Ishikawa (cell line): ENCODE results near the gene REG3A.

Experiments
- CEBPB ChIP-seq: IDR thresholded peaks from 2 replicates; pipeline ENCODE4 v1.6.1; 2012
- CREB1 ChIP-seq: IDR thresholded peaks from 2 replicates; pipeline ENCODE4 v1.6.1; 2012; ENCODE audit warnings: low read depth
- EGR1 ChIP-seq: IDR thresholded peaks from 2 replicates; pipeline ENCODE4 v1.6.1; 2012
- EP300 ChIP-seq: IDR thresholded peaks from 2 replicates; pipeline ENCODE4 v1.6.1; 2012; ENCODE audit warnings: borderline replicate concordance
- FOXM1 ChIP-seq: IDR thresholded peaks from 2 replicates; pipeline ENCODE4 v1.6.1; 2012; ENCODE audit warnings: low read depth, borderline replicate concordance
- MAX ChIP-seq: IDR thresholded peaks from 2 replicates; pipeline ENCODE4 v1.6.1; 2012
- NFIC ChIP-seq: IDR thresholded peaks from 2 replicates; pipeline ENCODE4 v1.6.1; 2012
- RAD21 ChIP-seq: IDR thresholded peaks from 2 replicates; pipeline ENCODE4 v1.6.1; 2012; ENCODE audit warnings: low read depth
- REST ChIP-seq: IDR thresholded peaks from 2 replicates; pipeline ENCODE4 v1.6.1; 2012; ENCODE audit warnings: low read depth, mild to moderate bottlenecking
- TAF1 ChIP-seq: IDR thresholded peaks from 2 replicates; pipeline ENCODE4 v1.6.1; 2012; ENCODE audit warnings: low read depth, mild to moderate bottlenecking
- TCF12 ChIP-seq: IDR thresholded peaks from 2 replicates; pipeline ENCODE4 v1.6.1; 2012; ENCODE audit warnings: low read depth
- TEAD4 ChIP-seq: IDR thresholded peaks from 2 replicates; pipeline ENCODE4 v1.6.1; 2012
- USF1 ChIP-seq: IDR thresholded peaks from 2 replicates; pipeline ENCODE4 v1.6.1; 2012
- YY1 ChIP-seq: IDR thresholded peaks from 2 replicates; pipeline ENCODE4 v1.6.1; 2012; ENCODE audit warnings: low read depth
- ZBTB7A ChIP-seq: IDR thresholded peaks from 2 replicates; pipeline ENCODE4 v1.6.1; 2012; ENCODE audit warnings: low read depth

The REG3A gene

DNA sequence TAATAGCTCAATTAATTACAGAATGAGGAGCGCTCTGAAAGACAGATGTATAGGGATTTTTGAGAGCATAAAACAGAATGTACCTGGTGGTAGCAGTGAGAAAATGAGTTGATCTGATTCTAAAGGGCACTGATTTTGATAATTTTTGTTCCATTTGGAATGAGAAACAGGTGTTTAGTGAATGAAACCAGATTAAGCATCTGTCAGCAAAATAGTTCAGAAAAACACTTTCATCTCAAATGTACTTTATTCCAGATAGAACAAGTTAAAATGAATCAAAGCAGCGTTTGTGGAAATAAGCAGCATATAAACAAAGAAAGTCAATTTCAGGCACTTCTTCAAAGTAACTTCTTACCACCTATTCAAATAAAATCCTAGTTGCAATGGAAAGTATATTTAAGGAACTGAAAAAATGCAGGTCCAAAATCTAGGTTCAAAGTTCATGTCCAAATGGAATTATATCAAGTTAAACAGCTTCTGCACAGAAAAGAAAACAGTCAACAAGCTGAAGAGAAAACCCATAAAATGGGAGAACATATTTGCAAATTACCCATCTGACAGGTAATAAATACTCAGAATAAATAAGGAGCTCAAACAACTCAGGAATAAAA lies 11.9 kb upstream of the REG3A start:
- TF ChIP-seq EP300 (no peak), ZBTB7A (no peak)

GRCh38 chr2:79162801-79163200 lies 3.2 kb upstream of the REG3A start:
- TF ChIP-seq NFIC (no peak), CREB1 (no peak), TAF1 (no peak), TCF12 (no peak), MAX (no peak), FOXM1 (no peak), CEBPB (no peak), EP300 (no peak), EGR1 (no peak), RAD21 (no peak), REST (no peak)

GRCh38 chr2:79162132-79162531 lies 2.6 kb upstream of the REG3A start:
- no peak for TF ChIP-seq TCF12

- no peak for TF ChIP-seq NFIC
- TF ChIP-seq MAX: no peak
- no peak for TF ChIP-seq ZBTB7A
- no peak for TF ChIP-seq CREB1
- no peak for TF ChIP-seq TCF12
- TF ChIP-seq EP300: no peak
- no peak for TF ChIP-seq USF1
- no peak for TF ChIP-seq TAF1
- TF ChIP-seq FOXM1: no peak
- TF ChIP-seq CEBPB: no peak
- TF ChIP-seq TEAD4: no peak
- TF ChIP-seq EGR1: no peak
- TF ChIP-seq REST: no peak
- no peak for TF ChIP-seq YY1
- no peak for TF ChIP-seq RAD21
Measured at GRCh38 chr2:79159030-79159429, 523 bp downstream of the REG3A start.

GRCh38 chr2:79155826-79156476 lies 3.6 kb downstream of the REG3A start:
- TF ChIP-seq ZBTB7A: no peak

DNA sequence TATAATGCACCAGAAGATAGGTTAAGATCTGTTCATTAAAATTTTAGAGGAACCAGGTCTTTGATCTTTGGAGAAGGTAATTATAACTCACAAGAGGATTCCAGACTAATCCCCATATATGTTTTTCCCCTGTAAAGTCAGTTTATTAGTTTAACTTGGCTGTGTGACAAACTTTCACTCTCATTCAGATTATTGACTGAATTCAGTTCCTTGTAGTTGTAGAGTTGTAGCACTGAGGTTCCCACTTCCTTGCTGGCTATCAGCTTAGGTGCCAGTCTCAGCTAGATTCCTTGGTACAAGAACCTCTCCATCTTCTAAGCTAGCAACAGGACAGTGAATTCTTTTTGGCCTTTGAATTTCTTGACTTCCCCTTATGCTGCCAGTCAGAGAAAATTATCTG lies 20.1 kb downstream of the REG3A start:
- no peak for TF ChIP-seq USF1
- TF ChIP-seq CEBPB: no peak
- no peak for TF ChIP-seq TAF1
- TF ChIP-seq MAX: no peak
- no peak for TF ChIP-seq NFIC
- no peak for TF ChIP-seq EGR1
- TF ChIP-seq CREB1: no peak

DNA sequence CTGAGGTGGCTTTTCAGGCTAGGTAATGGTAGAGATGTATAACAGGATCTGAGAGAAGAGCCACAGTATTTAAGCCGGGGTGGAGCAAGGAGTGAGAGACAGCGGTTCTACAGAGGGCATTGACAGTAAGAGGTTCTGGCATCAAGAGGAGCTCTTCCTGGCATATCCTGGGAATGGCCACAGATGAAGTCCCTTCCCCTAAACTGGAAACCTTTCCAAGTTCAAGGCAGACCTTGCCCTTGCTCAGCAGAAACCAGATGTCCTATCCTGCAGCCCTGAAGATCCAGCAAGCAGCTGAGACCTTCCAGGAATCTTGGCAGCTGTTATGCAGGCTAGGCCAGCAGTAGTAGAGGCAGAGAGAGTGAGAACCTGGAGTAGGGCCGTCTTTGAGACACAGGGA lies 21.2 kb downstream of the REG3A start:
- TF ChIP-seq EGR1 (no peak), REST (no peak), NFIC (no peak), TCF12 (no peak), EP300 (no peak), RAD21 (no peak), FOXM1 (no peak), ZBTB7A (no peak), MAX (no peak), CEBPB (no peak), YY1 (no peak), CREB1 (no peak), TAF1 (no peak), USF1 (no peak), TEAD4 (no peak)
